Stimulated activated CD4-positive, alpha-beta T cell treated with anti-CD3 and anti-CD28 coated beads, Interleukin-2, amount 100 ng/mL, for 48 hours (primary cell): ENCODE data around the gene FAM83F.
"Not testable (repeated sequence)": the region's sequence is repeated elsewhere in the genome, so short reads cannot be mapped to it uniquely, and the experiment has no call there.

Experiments used
- DNase-seq, 2 donors: peaks; one replicate each; pipeline ENCODE4 v3.0.0-alpha.2; 2020

FAM83F gene

GRCh38 chr22:40019100-40019499 lies 24.3 kb downstream of the FAM83F start:
- DNase-seq, result no peak

- no peak for DNase-seq
These were observed 26.2 kb downstream of the FAM83F start for GRCh38 chr22:40020956-40021355.

- no peak for DNase-seq
These were observed 26.7 kb downstream of the FAM83F start for GRCh38 chr22:40021401-40022000.

- no peak for DNase-seq
These were observed 27.9 kb downstream of the FAM83F start for GRCh38 chr22:40022536-40023240.

- DNase-seq, result no peak
These were observed 28.6 kb downstream of the FAM83F start for GRCh38 chr22:40023341-40023841.

GRCh38 chr22:40024201-40025061 lies 29.7 kb downstream of the FAM83F start:
- DNase-seq, result peak; percentile 61 to 63

GRCh38 chr22:40025062-40025379 lies 30.3 kb downstream of the FAM83F start:
- DNase-seq, result not testable (repeated sequence)

GRCh38 chr22:40025856-40026255 lies 31.1 kb downstream of the FAM83F start:
- DNase-seq, result no peak

- no peak for DNase-seq
These were observed 31.9 kb downstream of the FAM83F start for GRCh38 chr22:40026641-40027040.

GRCh38 chr22:40027191-40028097 lies 32.7 kb downstream of the FAM83F start:
- no peak for DNase-seq

- DNase-seq, result no peak
These were observed 33.3 kb downstream of the FAM83F start for GRCh38 chr22:40028098-40028425.

- no peak for DNase-seq
These were observed 34.6 kb downstream of the FAM83F start for GRCh38 chr22:40029189-40029890.

GRCh38 chr22:40030026-40030757 lies 35.4 kb downstream of the FAM83F start:
- no peak for DNase-seq

GRCh38 chr22:40030758-40031095 lies 36.0 kb downstream of the FAM83F start:
- no peak for DNase-seq

- DNase-seq, result no peak
These were observed 37.2 kb downstream of the FAM83F start for GRCh38 chr22:40031766-40032470.

- DNase-seq, result no peak
These were observed 39.0 kb downstream of the FAM83F start for GRCh38 chr22:40033586-40034380.

- no peak for DNase-seq
These were observed 40.6 kb downstream of the FAM83F start for GRCh38 chr22:40035351-40035750.

- no peak for DNase-seq
These were observed 41.4 kb downstream of the FAM83F start for GRCh38 chr22:40036126-40036525.

GRCh38 chr22:40036591-40037225 lies 42.0 kb downstream of the FAM83F start:
- peak; percentile 53 for DNase-seq
